ENCODE results near the gene ZNF598. TPM values are rescaled to one million over a fixed set of nuclear protein-coding genes. Genes with fewer than 3 reads are reported as not detected.
A peak's percentile ranks its signal among the peaks of the same experiment; 100 is the strongest.

The ZNF598 gene
- total and polyA plus RNA-seq, 2 of the 13 experiments (the other 11 are each of a cell fraction or from before 2014, with no cell fraction given) = 13.5 to 14.2 TPM

- TF ChIP-seq ZSCAN31 (CRISPR knock-in tag; IDR thresholded peaks at IDR 0.05; ENCODE audit: low read depth) (0 out of 2 replicates have a peak, but pooled peaks have one; percentile 19), MTF1 (CRISPR knock-in tag; IDR thresholded peaks at IDR 0.05) (no peak), ZNF747 (CRISPR knock-in tag; IDR thresholded peaks at IDR 0.05; ENCODE audit: borderline replicate concordance) (0 out of 2 replicates have a peak, but pooled peaks have one; percentile 31), ELF4 (CRISPR knock-in tag; IDR thresholded peaks at IDR 0.05; ENCODE audit: borderline replicate concordance) (peak; percentile 47; the same call in 1 of the 2 replicates), SYNCRIP (IDR thresholded peaks at IDR 0.05; ENCODE audit: insufficient read depth, low read depth, low read length) (no peak), MLX (CRISPR knock-in tag; IDR thresholded peaks at IDR 0.05) (no peak), ZNF3 (CRISPR knock-in tag; IDR thresholded peaks at IDR 0.05) (no peak), RAD21 (CRISPR knock-in tag; IDR thresholded peaks at IDR 0.05) (no peak), DR1 (CRISPR knock-in tag; IDR thresholded peaks at IDR 0.05) (no peak), ZNF317 (CRISPR knock-in tag; IDR thresholded peaks at IDR 0.05) (no peak), ZNF788 (CRISPR knock-in tag; IDR thresholded peaks at IDR 0.05; ENCODE audit: borderline replicate concordance) (no peak), KLF15 (CRISPR knock-in tag; IDR thresholded peaks at IDR 0.05; ENCODE audit: borderline replicate concordance) (no peak), ZC3H13 (CRISPR knock-in tag; IDR thresholded peaks at IDR 0.05) (no peak), ZNF670 (CRISPR knock-in tag; IDR thresholded peaks at IDR 0.05; ENCODE audit: borderline replicate concordance) (0 out of 2 replicates have a peak, but pooled peaks have one; percentile 69), POGZ (CRISPR knock-in tag; IDR thresholded peaks at IDR 0.05) (0 out of 2 replicates have a peak, but pooled peaks have one; percentile 7), NFIC (IDR thresholded peaks at IDR 0.05; ENCODE audit: low read length) (no peak), NCOA5 (CRISPR knock-in tag; IDR thresholded peaks at IDR 0.05) (no peak)
- TF ChIP-seq, protein P1, sequence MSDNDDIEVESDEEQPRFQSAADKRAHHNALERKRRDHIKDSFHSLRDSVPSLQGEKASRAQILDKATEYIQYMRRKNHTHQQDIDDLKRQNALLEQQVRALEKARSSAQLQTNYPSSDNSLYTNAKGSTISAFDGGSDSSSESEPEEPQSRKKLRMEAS (IDR thresholded peaks at IDR 0.05) = peak; percentile 47; the same call in 1 of the 2 replicates
Observed at GRCh38 chr16:2015947-2016208, 6.3 kb upstream of the ZNF598 start (continued).

Measured in HepG2 (cell line).